Measurements from ENCODE around the gene BTG4.

- TF ChIP-seq EZH2phosphoT487 (IDR thresholded peaks at IDR 0.05; ENCODE audit: insufficient read depth, low read depth): no peak
- no peak for TF ChIP-seq EZH2 (IDR thresholded peaks at IDR 0.05; ENCODE audit: insufficient read depth, poor library complexity, severe bottlenecking)
Observed at GRCh38 chr11:111513240-111513605, 1.0 kb upstream of the BTG4 start.

Data from GM23248 (cell line).